ENCODE results near the gene FUT7. TPM values are rescaled to one million over a fixed set of nuclear protein-coding genes. Genes with fewer than 3 reads are reported as not detected.

FUT7 gene
- total RNA-seq, 4 donors from 2014 or later, result not detected

GRCh38 chr9:137016436-137016835 lies 15.5 kb downstream of the FUT7 start:
- intact Hi-C loops (cut with DNase I), result no loop called here
- DNase-seq, result no peak
- H3K4me1 ChIP-seq, result no peaks in the 10 kb centered on the region
- H3K27ac ChIP-seq, result no peak overlapping the region
- H3K27me3 ChIP-seq, result no peaks in the 10 kb centered on the region
- H3K36me3 ChIP-seq, result peaks cover 35 to 41% of the 10 kb centered on the region in 2 donors
- no peaks in the 10 kb centered on the region for H3K9me3 ChIP-seq
- 95% methylated on average over 15 of the region's 16 CpGs; no CpG with 5 or more reads in 1 of the 2 donors for WGBS, 2 donors
- H3K4me3 ChIP-seq (replicated peaks in 1 of 3), result no peak overlapping the region
- TF ChIP-seq CTCF (IDR thresholded peaks at IDR 0.05), result no peak
- TF ChIP-seq POLR2A (IDR thresholded peaks at IDR 0.05), result no peak

GRCh38 chr9:137015976-137016375 lies 15.9 kb downstream of the FUT7 start:
- Histone ChIP-seq H3K36me3 (peaks cover 35 to 44% of the 10 kb centered on the region in 2 donors), H3K27ac (no peak overlapping the region), H3K4me3 (replicated peaks in 1 of 3) (no peak overlapping the region), H3K27me3 (no peaks in the 10 kb centered on the region), H3K9me3 (no peaks in the 10 kb centered on the region), H3K4me1 (no peaks in the 10 kb centered on the region)
- TF ChIP-seq POLR2A (IDR thresholded peaks at IDR 0.05) (no peak), CTCF (IDR thresholded peaks at IDR 0.05) (no peak)
- DNase-seq, result no peak
- 98 to 100% methylated on average over 7 to 18 of the region's 21 CpGs for WGBS, 2 donors
- intact Hi-C loops (cut with DNase I), result no loop called here

DNA sequence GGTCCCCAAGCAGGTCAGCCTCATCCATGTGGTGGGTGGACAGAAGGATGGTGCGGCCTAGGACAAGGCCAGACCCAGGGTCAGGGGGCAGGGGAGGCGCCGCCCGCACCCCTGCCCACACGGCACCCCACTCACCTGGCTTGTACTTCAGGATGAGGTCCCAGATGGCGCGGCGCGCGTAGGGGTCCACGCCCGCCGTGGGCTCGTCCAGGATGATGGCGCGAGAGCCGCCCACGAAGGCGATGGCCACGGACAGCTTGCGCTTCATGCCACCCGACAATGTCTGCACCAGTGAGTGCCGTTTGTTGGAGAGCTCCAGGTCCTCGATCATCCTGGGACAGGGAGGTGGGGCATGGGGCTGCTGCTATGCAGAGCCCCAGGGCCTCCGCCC lies 16.4 kb downstream of the FUT7 start:
- TF ChIP-seq POLR2A (IDR thresholded peaks at IDR 0.05), result no peak
- TF ChIP-seq CTCF (IDR thresholded peaks at IDR 0.05), result no peak
- no peak for DNase-seq
- Histone ChIP-seq H3K4me1 (no peaks in the 10 kb centered on the region), H3K9me3 (no peaks in the 10 kb centered on the region), H3K4me3 (replicated peaks in 1 of 3) (no peak overlapping the region), H3K36me3 (peaks cover 31 to 45% of the 10 kb centered on the region in 2 donors), H3K27ac (no peak overlapping the region), H3K27me3 (no peaks in the 10 kb centered on the region)
- intact Hi-C loops (cut with DNase I), result no loop called here
- 94 to 96% methylated on average over 18 to 23 of the region's 25 CpGs for WGBS, 2 donors

DNA sequence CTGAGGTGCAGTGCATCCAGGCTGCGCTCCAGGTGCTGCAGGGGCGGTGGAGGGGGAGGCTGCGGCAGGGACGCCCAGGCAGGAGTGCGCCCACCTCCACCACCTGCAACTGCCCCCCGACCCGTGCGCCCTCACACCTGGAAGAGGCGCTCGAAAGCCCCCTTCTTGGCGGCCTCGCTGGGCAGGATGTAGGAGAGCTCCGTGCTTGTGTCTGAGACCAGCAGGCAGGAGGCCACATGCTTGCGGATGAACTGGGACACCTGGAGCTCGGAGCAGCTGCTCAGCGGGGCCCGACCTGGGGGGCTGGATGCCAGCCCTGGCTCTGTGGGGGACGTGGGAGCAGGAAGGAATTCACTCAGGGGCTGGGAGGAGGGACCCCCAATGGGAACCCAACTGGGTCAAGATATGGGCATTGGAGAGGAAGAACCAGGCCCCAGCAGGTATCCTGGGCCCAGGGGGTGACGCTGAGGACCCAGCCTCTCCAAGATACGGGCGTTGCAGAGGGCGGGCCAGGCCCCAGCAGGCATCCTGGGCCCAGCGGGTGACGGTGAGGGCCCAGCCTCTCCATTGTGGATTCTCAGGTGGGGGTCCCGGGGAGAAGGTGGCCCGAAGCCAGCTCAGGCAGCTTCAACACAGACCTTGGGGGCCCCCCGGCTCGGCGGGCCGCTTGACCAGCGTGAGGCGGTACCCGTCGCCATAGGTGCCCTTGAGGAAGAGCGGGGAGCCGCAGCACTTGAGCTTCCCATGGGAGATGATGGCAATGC lies 16.9 kb downstream of the FUT7 start:
- Histone ChIP-seq H3K4me3 (replicated peaks in 1 of 3) (no peak overlapping the region), H3K9me3 (no peaks in the 10 kb centered on the region), H3K27ac (no peak overlapping the region), H3K27me3 (no peaks in the 10 kb centered on the region), H3K4me1 (no peaks in the 10 kb centered on the region), H3K36me3 (peaks cover 26 to 46% of the 10 kb centered on the region in 2 donors)
- intact Hi-C loops (cut with DNase I), result no loop called here
- 96 to 97% methylated on average over 20 to 36 of the region's 36 CpGs for WGBS, 2 donors
- no peak for DNase-seq
- TF ChIP-seq POLR2A (IDR thresholded peaks at IDR 0.05) (no peak), CTCF (IDR thresholded peaks at IDR 0.05) (no peak)

GRCh38 chr9:137014166-137014565 lies 17.7 kb downstream of the FUT7 start:
- Histone ChIP-seq H3K27me3 (no peaks in the 10 kb centered on the region), H3K4me3 (replicated peaks in 1 of 3) (no peak overlapping the region), H3K36me3 (peaks cover 26 to 49% of the 10 kb centered on the region in 2 donors), H3K9me3 (no peaks in the 10 kb centered on the region), H3K4me1 (peaks cover 0 to 7% of the 10 kb centered on the region in 2 donors), H3K27ac (no peak overlapping the region)
- TF ChIP-seq CTCF (IDR thresholded peaks at IDR 0.05) (no peak), POLR2A (IDR thresholded peaks at IDR 0.05) (no peak)
- 89 to 95% methylated on average over 8 to 16 of the region's 23 CpGs for WGBS, 2 donors
- no peak for DNase-seq
- intact Hi-C loops (cut with DNase I), result no loop called here

Data from thyroid gland (tissue), 4 donors.